Hepatocyte (in vitro differentiated cells): ENCODE results near the gene PEX12. TPM values are rescaled to one million over a fixed set of nuclear protein-coding genes. Genes with fewer than 3 reads are reported as not detected.
A peak's percentile ranks its signal among the peaks of the same experiment; 100 is the strongest.

Experiments used
- DNase-seq: peaks from one replicate; pipeline ENCODE4 v3.0.0-alpha.2; 2016; ENCODE audit warnings: low spot score
- H2AFZ ChIP-seq: fragments of 200-600 bp; sonication (generic); 2 replicates; pipeline ENCODE4 v1.6.0; 2016; ENCODE audit warnings: antibody characterized with exemption, mild to moderate bottlenecking
- H3K27ac ChIP-seq: fragments of 200-600 bp; sonication (generic); 2 replicates; pipeline ENCODE4 v1.5.1; 2016; ENCODE audit warnings: mild to moderate bottlenecking
- H3K27me3 ChIP-seq: fragments of 200-600 bp; sonication (generic); 2 replicates; pipeline ENCODE4 v1.6.1; 2016
- H3K36me3 ChIP-seq: fragments of 200-600 bp; sonication (generic); replicated peaks from 2 replicates; pipeline ENCODE4 v1.5.1; 2016; ENCODE audit warnings: low read depth; ENCODE audit not compliant: insufficient read depth
- H3K4me1 ChIP-seq: fragments of 200-600 bp; sonication (generic); 2 replicates; pipeline ENCODE4 v1.5.1; 2016; ENCODE audit warnings: mild to moderate bottlenecking, moderate library complexity; ENCODE audit not compliant: insufficient read depth
- H3K4me2 ChIP-seq: fragments of 200-600 bp; sonication (generic); 2 replicates; pipeline ENCODE4 v1.6.0; 2016
- H3K4me3 ChIP-seq: fragments of 200-600 bp; sonication (generic); 2 replicates; pipeline ENCODE4 v1.5.1; 2016; ENCODE audit warnings: mild to moderate bottlenecking
- H3K79me2 ChIP-seq: fragments of 200-600 bp; sonication (generic); 2 replicates; pipeline ENCODE4 v1.6.0; 2017; ENCODE audit warnings: mild to moderate bottlenecking
- H3K9me2 ChIP-seq: fragments of 200-600 bp; sonication (generic); replicated peaks from 2 replicates; pipeline ENCODE4 v1.6.0; 2017; ENCODE audit warnings: mild to moderate bottlenecking; ENCODE audit not compliant: insufficient read depth
- H3K9me3 ChIP-seq: fragments of 200-600 bp; sonication (generic); 2 replicates; pipeline ENCODE4 v1.5.1; 2016; ENCODE audit warnings: low read depth, mild to moderate bottlenecking
- H4K20me1 ChIP-seq: fragments of 200-600 bp; sonication (generic); 2 replicates; pipeline ENCODE4 v1.6.0; 2016; ENCODE audit warnings: mild to moderate bottlenecking; ENCODE audit not compliant: insufficient read depth, poor library complexity, severe bottlenecking
- EZH2 ChIP-seq: fragments of 200-600 bp; sonication (generic); IDR thresholded peaks from 2 replicates; pipeline ENCODE4 v1.6.1; 2016; ENCODE audit warnings: antibody characterized with exemption, mild to moderate bottlenecking, borderline replicate concordance
- EZH2phosphoT487 ChIP-seq: fragments of 200-600 bp; sonication (generic); IDR thresholded peaks from one replicate; pipeline ENCODE4 v1.6.1; 2018; ENCODE audit warnings: antibody characterized with exemption, mild to moderate bottlenecking, low read depth, moderate library complexity; ENCODE audit not compliant: unreplicated experiment, severe bottlenecking
- WGBS: methylation state at CpG from one replicate; pipeline ENCODE4 v1.1.6; 2016; ENCODE audit warnings: low lambda C conversion rate; ENCODE audit errors: missing lambda C conversion rate; 5-methylcytosine and 5-hydroxymethylcytosine counted together
- polyA plus RNA-seq: library from polyadenylated mRNA; unstranded; fragments of >200 nt; fragmentation: Nextera tagmentation; extraction: Ambion mirVana; gene quantifications from 2 replicates; pipeline ENCODE4 v1.2.1, GENCODE V29; 2016
- total RNA-seq: library from RNA; depleted of rRNA; stranded (reverse); fragments of >200 nt; gene quantifications from 2 replicates; pipeline ENCODE4 v1.2.3, GENCODE V29; 2014
- TF ChIP-seq, protein P1 (sequence below): fragments of 200-600 bp; sonication (generic); IDR thresholded peaks from 2 replicates; pipeline ENCODE4 v1.5.1; 2016; ENCODE audit warnings: antibody characterized with exemption, mild to moderate bottlenecking; ENCODE audit not compliant: poor library complexity

Gene PEX12
- total and polyA plus RNA-seq, 2 experiments from 2014 or later = 3.6 to 10.5 TPM

DNA sequence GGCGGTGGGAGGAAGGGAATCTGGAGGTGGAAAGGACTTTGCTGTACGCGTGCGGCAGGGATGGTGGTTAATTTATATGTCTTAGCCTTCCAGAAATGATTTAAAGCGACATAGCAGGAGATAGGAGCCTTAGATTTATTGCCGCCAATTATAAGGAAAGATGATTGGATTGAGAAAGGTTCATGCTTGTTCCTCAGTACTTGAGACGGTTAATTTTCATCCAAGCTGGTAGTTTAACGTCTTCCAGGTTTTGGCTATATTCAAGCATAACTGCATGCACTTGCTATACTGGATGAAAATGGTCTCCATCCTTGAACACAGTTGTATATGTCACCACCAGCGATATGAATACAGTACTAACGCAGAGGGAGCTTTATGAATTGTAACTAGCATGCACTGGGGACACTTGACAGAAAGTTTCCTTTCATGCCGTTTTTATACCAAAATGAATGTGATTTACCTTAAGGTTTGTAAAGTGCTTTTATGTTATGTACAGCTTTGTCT, 610 bp upstream of the PEX12 start:
- no peaks in the 10 kb centered on the region for H3K27me3 ChIP-seq
- H3K36me3 ChIP-seq = no peaks in the 10 kb centered on the region
- H3K9me2 ChIP-seq = no peaks in the 10 kb centered on the region
- WGBS = 12% methylated on average over 11 of the region's 11 CpGs
- H2AFZ ChIP-seq = peak overlapping the region; percentile 90
- peaks cover 12% of the 10 kb centered on the region for H3K4me1 ChIP-seq
- H3K9me3 ChIP-seq = no peaks in the 10 kb centered on the region
- no peak for DNase-seq
- H3K4me3 ChIP-seq = peak overlapping the region; percentile 76
- H3K79me2 ChIP-seq = peaks cover 15% of the 10 kb centered on the region
- no peaks in the 10 kb centered on the region for H4K20me1 ChIP-seq
- H3K4me2 ChIP-seq = peak overlapping the region; percentile 83
- TF ChIP-seq EZH2phosphoT487 = no peak
- TF ChIP-seq, protein P1, sequence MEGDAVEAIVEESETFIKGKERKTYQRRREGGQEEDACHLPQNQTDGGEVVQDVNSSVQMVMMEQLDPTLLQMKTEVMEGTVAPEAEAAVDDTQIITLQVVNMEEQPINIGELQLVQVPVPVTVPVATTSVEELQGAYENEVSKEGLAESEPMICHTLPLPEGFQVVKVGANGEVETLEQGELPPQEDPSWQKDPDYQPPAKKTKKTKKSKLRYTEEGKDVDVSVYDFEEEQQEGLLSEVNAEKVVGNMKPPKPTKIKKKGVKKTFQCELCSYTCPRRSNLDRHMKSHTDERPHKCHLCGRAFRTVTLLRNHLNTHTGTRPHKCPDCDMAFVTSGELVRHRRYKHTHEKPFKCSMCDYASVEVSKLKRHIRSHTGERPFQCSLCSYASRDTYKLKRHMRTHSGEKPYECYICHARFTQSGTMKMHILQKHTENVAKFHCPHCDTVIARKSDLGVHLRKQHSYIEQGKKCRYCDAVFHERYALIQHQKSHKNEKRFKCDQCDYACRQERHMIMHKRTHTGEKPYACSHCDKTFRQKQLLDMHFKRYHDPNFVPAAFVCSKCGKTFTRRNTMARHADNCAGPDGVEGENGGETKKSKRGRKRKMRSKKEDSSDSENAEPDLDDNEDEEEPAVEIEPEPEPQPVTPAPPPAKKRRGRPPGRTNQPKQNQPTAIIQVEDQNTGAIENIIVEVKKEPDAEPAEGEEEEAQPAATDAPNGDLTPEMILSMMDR = no peak
- TF ChIP-seq EZH2 = no peak
- H3K27ac ChIP-seq = peak overlapping the region; percentile 97

- Histone ChIP-seq H4K20me1 (no peaks in the 10 kb centered on the region), H3K79me2 (peaks cover 15% of the 10 kb centered on the region), H3K4me2 (peak overlapping the region; percentile 83), H3K27me3 (no peaks in the 10 kb centered on the region), H3K9me2 (no peaks in the 10 kb centered on the region), H3K9me3 (no peaks in the 10 kb centered on the region), H3K4me1 (peaks cover 12% of the 10 kb centered on the region), H2AFZ (peak overlapping the region; percentile 90), H3K36me3 (no peaks in the 10 kb centered on the region), H3K4me3 (peak overlapping the region; percentile 76), H3K27ac (peak overlapping the region; percentile 97)
- TF ChIP-seq EZH2phosphoT487 = no peak
- no peak for TF ChIP-seq EZH2
- TF ChIP-seq, protein P1 = no peak
- 10% methylated on average over 8 of the region's 8 CpGs for WGBS
- DNase-seq = peak; percentile 23
These were observed 558 bp downstream of the PEX12 start for GRCh38 chr17:35577830-35578196.

DNA sequence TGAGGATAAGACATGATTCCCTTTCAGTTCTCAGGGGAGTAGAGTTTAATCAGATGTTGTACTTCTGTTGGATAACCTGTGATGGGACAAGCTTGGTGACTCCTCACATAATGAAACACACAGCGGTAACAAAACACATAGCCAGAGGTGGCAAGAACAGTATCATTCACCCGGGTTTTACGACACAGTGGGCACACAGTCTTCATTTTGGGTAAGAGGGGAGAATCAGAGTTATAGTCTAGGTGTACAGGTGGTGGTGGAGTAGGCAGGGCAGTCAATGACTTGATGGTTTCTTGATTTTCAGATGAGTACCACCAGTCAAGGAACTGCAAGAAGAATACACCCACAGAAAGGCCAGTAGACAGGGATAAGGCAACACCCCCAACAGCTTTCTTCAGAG, 2.6 kb downstream of the PEX12 start:
- H3K36me3 ChIP-seq = no peaks in the 10 kb centered on the region
- H4K20me1 ChIP-seq = no peaks in the 10 kb centered on the region
- H3K27me3 ChIP-seq = no peaks in the 10 kb centered on the region
- peaks cover 12% of the 10 kb centered on the region for H3K4me1 ChIP-seq
- no peak overlapping the region for H2AFZ ChIP-seq
- H3K4me3 ChIP-seq = no peak overlapping the region
- H3K27ac ChIP-seq = no peak overlapping the region
- no peaks in the 10 kb centered on the region for H3K9me2 ChIP-seq
- H3K79me2 ChIP-seq = peaks cover 33% of the 10 kb centered on the region
- H3K4me2 ChIP-seq = no peak overlapping the region
- 94% methylated on average over 3 of the region's 3 CpGs for WGBS
- TF ChIP-seq, protein P1 = no peak
- TF ChIP-seq EZH2phosphoT487 = no peak
- no peak for TF ChIP-seq EZH2
- no peaks in the 10 kb centered on the region for H3K9me3 ChIP-seq
- no peak for DNase-seq

- peaks cover 18% of the 10 kb centered on the region for H3K4me1 ChIP-seq
- WGBS = 92% methylated on average over 2 of the region's 2 CpGs
- H3K9me3 ChIP-seq = no peaks in the 10 kb centered on the region
- no peak overlapping the region for H3K4me3 ChIP-seq
- peaks cover 4% of the 10 kb centered on the region for H3K27me3 ChIP-seq
- no peak overlapping the region for H2AFZ ChIP-seq
- H4K20me1 ChIP-seq = no peaks in the 10 kb centered on the region
- peaks cover 41% of the 10 kb centered on the region for H3K79me2 ChIP-seq
- no peaks in the 10 kb centered on the region for H3K9me2 ChIP-seq
- H3K4me2 ChIP-seq = peak overlapping the region; percentile 83
- DNase-seq = no peak
- H3K36me3 ChIP-seq = no peaks in the 10 kb centered on the region
- TF ChIP-seq EZH2phosphoT487 = no peak
- no peak overlapping the region for H3K27ac ChIP-seq
These were observed 9.0 kb downstream of the PEX12 start for GRCh38 chr17:35569405-35569804.
